GM12878 (cell line): ENCODE measurements around the gene S100A4. TPM values are rescaled to one million over a fixed set of nuclear protein-coding genes. Genes with fewer than 3 reads are reported as not detected.

Source experiments
- CREM ChIP-seq: IDR thresholded peaks from 2 replicates; pipeline ENCODE4 v1.6.1; 2014; ENCODE audit warnings: antibody characterized with exemption, low read depth
- CUX1 ChIP-seq: IDR thresholded peaks from 2 replicates; pipeline ENCODE4 v1.6.1; 2012; ENCODE audit warnings: improper control_type of control experiment, low read depth, low read length; ENCODE audit not compliant: insufficient replicate concordance
- HDGF ChIP-seq: fragments of 450-650 bp; IDR thresholded peaks from 2 replicates; pipeline ENCODE4 v1.6.1; 2016; ENCODE audit warnings: antibody characterized with exemption
- JUNB ChIP-seq: IDR thresholded peaks from 2 replicates; pipeline ENCODE4 v1.6.1; 2016; ENCODE audit warnings: antibody characterized with exemption, mild to moderate bottlenecking
- KDM1A ChIP-seq: fragments of 200-600 bp; sonication (generic); IDR thresholded peaks from 2 replicates; pipeline ENCODE4 v1.6.1; 2016; ENCODE audit warnings: borderline replicate concordance
- MAX ChIP-seq: IDR thresholded peaks from 2 replicates; pipeline ENCODE4 v1.6.1; 2012; ENCODE audit warnings: low read depth, low read length, improper control_type of control experiment
- PBX3 ChIP-seq: IDR thresholded peaks from 2 replicates; pipeline ENCODE4 v1.6.1; 2011; ENCODE audit warnings: mild to moderate bottlenecking, low read depth, low read length, moderate library complexity; ENCODE audit not compliant: insufficient replicate concordance
- POLR2A ChIP-seq: IDR thresholded peaks from 2 replicates; pipeline ENCODE4 v1.6.1; 2011; ENCODE audit warnings: low read depth, mild to moderate bottlenecking, low read length
- RBBP5 ChIP-seq: fragments of 200-600 bp; sonication (generic); conservative IDR thresholded peaks from 2 replicates; pipeline ENCODE4 v1.6.1; 2016
- RCOR1 ChIP-seq: conservative IDR thresholded peaks from 2 replicates; pipeline ENCODE4 v1.6.1; 2012; ENCODE audit warnings: low read depth, low read length, improper control_type of control experiment
- SIX5 ChIP-seq: IDR thresholded peaks from 2 replicates; pipeline ENCODE4 v1.6.1; 2011; ENCODE audit warnings: mild to moderate bottlenecking, low read depth, low read length, moderate library complexity; ENCODE audit not compliant: severe bottlenecking
- SKIL ChIP-seq: fragments of 450-650 bp; IDR thresholded peaks from 2 replicates; pipeline ENCODE4 v1.6.1; 2017; ENCODE audit warnings: mild to moderate bottlenecking, low read depth, inconsistent platforms; ENCODE audit not compliant: poor library complexity, severe bottlenecking
- SMAD5 ChIP-seq: IDR thresholded peaks from 2 replicates; pipeline ENCODE4 v1.6.1; 2016; ENCODE audit warnings: antibody characterized with exemption, low read depth
- SUZ12 ChIP-seq: fragments of 200-600 bp; sonication (generic); IDR thresholded peaks from one replicate; pipeline ENCODE4 v1.6.1; 2018; ENCODE audit warnings: antibody characterized with exemption, mild to moderate bottlenecking; ENCODE audit not compliant: unreplicated experiment
- USF2 ChIP-seq: IDR thresholded peaks from 2 replicates; pipeline ENCODE4 v1.6.1; 2011; ENCODE audit warnings: low read depth, low read length, improper control_type of control experiment, borderline replicate concordance
- WRNIP1 ChIP-seq: IDR thresholded peaks from 2 replicates; pipeline ENCODE4 v1.6.1; 2011; ENCODE audit warnings: low read depth, low read length, improper control_type of control experiment, borderline replicate concordance
- YBX1 ChIP-seq: fragments of 450-650 bp; IDR thresholded peaks from 2 replicates; pipeline ENCODE4 v1.6.1; 2016; ENCODE audit warnings: antibody characterized with exemption
- YY1 ChIP-seq: IDR thresholded peaks from 2 replicates; pipeline ENCODE4 v1.6.1; 2011; ENCODE audit warnings: low read depth, mild to moderate bottlenecking, low read length
- ZSCAN29 ChIP-seq: fragments of 450-650 bp; IDR thresholded peaks from 2 replicates; pipeline ENCODE4 v1.6.1; 2017; ENCODE audit warnings: mild to moderate bottlenecking, moderate library complexity
- polyA plus RNA-seq, 11 experiments: library from polyadenylated mRNA; depleted of rRNA in 4 of 11; unstranded in 6 of 11; stranded (reverse) in 5 of 11; fragments of >200 nt; fragmentation: Nextera tagmentation in 4 of 11; fragmentation: Illumina TruSeq in 1 of 11; extraction: Ambion mirVana in 4 of 11; extraction: Trizol in 1 of 11; gene quantifications; 1 replicate in 1 of 11; 2 replicates in 10 of 11; pipeline versions ENCODE4 v1.2.1 to v1.2.3, GENCODE V29; 2011 to 2016; ENCODE audit warnings: inconsistent platforms in 2 of 11, missing spikeins in 2 of 11, low read depth in 1 of 11
- total RNA-seq, 4 experiments: library from RNA; depleted of rRNA in 3 of 4; stranded (reverse); fragments of >200 nt in 3 of 4; fragmentation: Illumina TruSeq in 1 of 4; extraction: Trizol in 1 of 4; gene quantifications; 2 replicates each; pipeline versions ENCODE4 v1.2.1 to v1.2.3, GENCODE V29; 2013 to 2021

S100A4 gene
- total and polyA plus RNA-seq, 10 of the 15 experiments (the other 5 are each of a cell fraction or from before 2014, with no cell fraction given): 4.3 to 104 (median 27.3) TPM

GRCh38 chr1:153565529-153566374, 20.1 kb upstream of the S100A4 start, which contains the start of gene S100A2 (continued):
- TF ChIP-seq RCOR1 (no peak), YY1 (no peak), KDM1A (no peak), YBX1 (no peak), POLR2A (no peak), CREM (no peak), HDGF (peak; percentile 41; the same call in 1 of the 2 replicates), JUNB (no peak), SMAD5 (no peak), WRNIP1 (no peak), CUX1 (no peak), SIX5 (no peak), SUZ12 (no peak), MAX (no peak), USF2 (no peak), RBBP5 (no peak), PBX3 (no peak), SKIL (no peak), ZSCAN29 (no peak)
